ENCODE data around the gene PPDPF.
"Not testable (repeated sequence)": the region's sequence is repeated elsewhere in the genome, so short reads cannot be mapped to it uniquely, and the experiment has no call there.

The PPDPF gene

DNA sequence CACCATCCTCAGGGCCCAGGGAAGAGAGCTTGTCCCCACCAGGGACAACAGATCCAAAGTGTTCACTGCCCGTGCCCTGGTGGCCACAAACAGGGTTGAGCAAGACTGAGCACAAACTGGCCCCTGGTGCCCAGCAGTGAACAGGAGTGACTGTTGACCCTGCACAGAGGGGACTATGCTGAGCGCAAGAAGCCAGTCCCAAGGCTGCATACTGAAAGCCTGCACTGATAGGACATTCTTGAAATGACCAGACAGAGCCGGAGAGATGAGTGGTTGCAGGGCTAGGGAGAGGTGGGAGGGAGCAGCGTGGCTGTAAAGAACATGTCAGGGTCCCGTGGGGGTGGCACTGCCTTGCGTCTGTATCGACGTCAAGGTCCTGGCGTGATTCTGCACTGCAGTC is 30.5 kb downstream of the PPDPF start:
- DNase-seq (ENCODE audit: low spot score): no peak

DNA sequence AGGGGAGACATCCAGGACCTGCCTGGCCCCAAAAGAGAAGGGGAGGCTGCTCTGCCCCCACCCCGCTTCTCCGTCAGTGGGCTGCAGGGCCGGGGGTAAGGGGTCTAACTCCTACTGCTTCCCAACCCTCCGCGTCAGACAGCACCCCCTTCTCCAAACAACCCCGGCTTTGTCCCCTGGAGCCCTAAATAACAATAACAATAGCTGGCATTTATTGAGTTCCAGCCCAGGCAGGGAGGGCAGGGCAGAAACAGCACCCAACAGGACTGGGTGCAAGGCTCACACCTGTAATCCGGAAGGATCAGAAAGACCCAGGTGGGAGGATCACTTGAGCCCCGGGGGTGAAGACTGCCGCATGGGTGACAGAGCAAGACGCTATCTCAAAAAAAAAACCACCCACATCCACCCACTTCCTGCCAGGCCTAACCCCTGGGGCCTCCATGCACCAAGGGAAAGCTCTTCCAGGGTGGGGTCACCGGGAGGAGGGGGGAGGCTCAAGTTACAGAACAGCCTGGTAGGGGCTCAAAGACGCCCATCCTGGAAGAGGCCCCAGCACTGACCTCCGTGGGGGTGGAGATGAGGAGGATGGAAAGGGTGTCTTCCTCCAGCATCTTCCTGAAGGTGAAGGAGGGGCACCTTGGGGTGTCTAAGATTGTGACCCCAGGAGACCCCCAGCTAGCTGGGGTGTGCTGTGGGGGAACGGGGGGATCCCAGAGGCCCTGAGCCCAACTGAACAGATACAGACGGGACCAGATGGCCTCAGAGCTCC is 32.1 kb downstream of the PPDPF start:
- DNase-seq (ENCODE audit: low spot score): no peak

DNA sequence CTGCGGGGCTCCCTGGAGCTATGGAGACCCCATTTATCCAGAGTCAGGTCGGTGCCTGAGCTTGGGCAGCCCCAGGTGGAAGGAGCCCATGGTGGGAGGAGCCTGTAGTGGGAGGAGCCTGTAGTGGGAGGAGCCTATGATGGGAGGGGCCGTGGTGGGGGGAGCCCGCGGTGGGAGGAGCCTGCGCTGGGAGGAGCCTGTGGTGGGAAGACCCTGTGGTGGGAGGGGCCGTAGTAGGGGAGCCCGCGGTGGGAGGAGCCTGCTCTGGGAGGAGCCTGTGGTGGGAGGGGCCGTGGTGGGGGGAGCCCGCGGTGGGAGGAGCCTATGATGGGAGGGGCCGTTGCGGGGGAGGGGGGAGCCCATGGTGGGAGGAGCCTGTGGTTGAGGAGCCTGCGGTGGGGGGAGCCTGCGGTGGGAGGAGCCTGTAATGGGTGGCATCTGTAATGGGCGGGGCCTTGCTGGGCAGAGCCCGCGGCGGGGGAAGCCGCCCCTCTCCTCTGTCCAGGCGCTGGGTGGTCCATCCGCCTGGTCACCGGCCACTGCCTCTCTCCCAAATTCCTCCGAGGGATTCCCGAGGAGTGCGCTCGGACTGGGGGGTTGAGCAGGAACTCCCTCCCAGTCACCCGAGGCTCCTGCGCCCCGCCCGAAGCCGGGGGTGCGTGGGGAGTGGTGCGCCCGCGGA is 32.8 kb downstream of the PPDPF start:
- no peak for DNase-seq (ENCODE audit: low spot score)

DNA sequence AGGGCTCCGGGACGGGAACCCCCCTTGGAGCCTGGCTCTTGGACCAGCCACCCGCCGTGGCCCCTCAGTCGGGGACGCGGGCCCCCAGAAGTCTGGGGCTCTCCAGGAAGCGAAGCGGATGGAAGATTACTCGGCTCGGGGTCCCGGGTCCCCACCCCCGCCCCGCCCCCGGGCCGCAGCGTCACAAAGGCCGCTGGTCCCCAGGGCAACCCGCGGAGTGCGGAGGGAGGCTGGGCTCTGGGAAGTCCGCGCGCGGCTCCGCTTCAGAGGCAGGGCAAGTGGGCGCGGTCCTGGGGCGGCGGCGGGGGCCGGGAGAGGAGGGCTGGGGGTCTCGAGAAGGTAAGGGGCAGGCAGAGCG is 33.3 kb downstream of the PPDPF start, which contains the start of gene FNDC11:
Gene FNDC11, plus strand, starts transcription at position 227 of the 358 bp plus-strand sequence. CDS start 1,505 bp downstream, outside the sequence.
- DNase-seq (ENCODE audit: low spot score): no peak

DNA sequence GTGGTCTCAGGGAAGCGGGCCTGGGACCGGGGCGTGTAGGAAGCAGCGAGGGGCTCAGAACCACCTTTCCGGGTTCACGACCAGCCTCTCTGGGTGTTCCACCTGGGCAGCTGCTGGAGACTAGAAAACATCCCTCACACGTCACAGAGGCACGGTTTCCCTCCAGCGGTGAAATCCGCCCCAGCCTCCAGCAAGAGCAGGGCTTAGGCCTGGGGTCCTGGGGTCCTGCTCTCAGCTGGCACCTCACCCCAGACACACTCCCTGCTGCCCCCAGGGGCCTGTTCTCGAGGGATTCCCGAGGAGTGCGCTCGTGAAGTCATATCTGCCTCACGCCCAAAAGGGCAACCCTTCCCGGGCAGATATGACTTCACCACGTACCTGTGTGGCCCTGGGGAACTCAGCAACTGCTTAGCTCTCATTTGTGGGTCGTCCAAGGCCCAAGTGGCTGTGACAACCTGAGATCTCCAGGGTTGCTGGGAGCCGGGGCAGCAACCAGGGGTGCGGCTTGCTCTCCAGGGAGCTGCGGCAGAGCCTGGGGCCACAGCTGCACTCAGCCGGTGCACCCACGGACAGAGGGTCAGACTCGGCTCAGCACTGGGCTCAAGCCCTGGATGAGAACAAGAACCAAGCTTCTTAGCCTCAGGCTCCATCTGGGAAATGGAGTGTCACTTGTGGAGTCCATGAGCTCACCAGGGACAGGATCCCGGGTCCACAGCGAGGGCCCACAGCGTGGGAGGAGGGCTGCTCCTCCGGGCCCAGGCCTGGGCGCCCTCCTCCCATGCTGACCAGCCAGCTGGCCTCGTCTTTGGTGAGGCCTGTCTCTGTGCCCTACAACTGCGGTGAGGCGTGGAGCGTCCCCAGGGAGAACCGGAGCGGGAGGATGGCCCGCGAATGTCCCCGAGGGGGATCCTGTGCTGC is 34.1 kb downstream of the PPDPF start:
- DNase-seq (ENCODE audit: low spot score): no peak

DNA sequence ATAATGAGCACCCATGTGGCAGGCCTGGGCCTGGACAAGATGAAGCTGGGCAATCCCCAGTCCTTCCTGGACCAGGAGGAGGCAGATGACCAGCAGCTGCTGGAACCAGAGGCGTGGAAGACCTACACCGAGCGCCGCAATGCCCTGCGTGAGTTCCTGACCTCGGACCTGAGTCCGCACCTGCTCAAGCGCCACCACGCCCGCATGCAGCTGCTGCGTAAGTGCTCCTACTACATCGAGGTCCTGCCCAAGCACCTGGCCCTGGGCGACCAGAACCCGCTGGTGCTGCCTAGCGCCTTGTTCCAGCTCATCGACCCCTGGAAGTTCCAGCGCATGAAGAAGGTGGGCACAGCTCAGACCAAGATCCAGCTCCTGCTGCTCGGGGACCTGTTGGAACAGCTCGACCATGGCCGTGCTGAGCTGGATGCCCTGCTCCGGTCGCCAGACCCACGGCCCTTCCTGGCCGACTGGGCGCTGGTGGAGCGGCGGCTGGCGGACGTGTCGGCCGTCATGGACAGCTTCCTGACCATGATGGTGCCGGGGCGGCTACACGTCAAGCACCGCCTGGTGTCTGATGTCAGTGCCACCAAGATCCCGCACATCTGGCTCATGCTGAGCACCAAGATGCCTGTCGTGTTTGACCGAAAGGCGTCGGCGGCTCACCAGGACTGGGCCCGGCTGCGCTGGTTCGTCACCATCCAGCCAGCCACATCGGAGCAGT is 35.3 kb downstream of the PPDPF start:
- no peak for DNase-seq (ENCODE audit: low spot score)

DNA sequence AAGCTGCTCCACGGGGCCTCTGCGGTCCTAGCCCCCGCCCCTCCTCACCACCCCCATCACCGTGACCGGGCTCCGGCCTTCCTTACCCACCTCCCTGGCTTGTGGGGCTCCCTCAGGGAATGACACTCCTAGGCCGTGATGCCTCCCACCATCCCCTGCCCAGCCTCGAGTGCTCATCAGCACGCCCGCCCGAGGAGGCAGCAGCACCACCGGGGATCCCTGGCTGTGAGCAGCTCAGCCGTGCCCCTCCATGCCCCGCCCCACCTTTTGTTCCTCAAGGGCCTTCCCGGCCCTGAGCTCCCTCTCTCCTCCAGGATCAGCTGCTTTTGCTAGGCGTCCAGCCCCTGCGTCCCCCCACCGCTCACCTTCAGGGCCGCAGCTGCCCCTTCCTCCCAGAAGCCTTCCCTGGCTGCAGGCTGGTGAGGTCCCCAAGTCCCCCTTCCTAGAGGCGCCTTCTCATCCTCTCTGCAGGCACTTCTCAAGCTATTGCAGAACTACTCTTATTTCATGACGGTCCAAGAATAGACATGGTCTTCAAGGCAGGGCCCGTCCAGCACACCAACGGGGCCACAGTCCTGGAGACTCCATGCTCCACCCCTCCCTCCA is 36.4 kb downstream of the PPDPF start:
- DNase-seq (ENCODE audit: low spot score): no peak

DNA sequence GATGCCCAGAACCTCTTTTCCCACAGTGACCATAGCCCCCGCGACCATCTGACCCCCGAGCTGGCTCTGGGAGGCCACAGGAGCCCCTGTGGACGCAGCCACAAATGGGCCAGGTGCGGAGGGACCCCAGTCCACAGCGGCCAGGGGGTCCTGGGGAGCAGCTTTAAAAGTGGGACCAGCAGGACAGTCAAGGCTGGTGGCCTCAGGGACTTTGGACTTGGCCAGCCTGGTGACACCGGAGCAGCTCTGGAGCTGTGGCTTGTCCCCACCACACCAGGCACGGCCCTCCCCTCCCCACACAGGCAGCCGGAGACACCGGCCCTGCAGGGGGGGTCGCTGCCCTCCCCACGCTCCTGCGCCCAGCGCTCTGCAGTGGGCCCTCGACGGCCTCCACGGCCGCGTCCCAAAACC is 36.9 kb downstream of the PPDPF start:
- no peak for DNase-seq (ENCODE audit: low spot score)

DNA sequence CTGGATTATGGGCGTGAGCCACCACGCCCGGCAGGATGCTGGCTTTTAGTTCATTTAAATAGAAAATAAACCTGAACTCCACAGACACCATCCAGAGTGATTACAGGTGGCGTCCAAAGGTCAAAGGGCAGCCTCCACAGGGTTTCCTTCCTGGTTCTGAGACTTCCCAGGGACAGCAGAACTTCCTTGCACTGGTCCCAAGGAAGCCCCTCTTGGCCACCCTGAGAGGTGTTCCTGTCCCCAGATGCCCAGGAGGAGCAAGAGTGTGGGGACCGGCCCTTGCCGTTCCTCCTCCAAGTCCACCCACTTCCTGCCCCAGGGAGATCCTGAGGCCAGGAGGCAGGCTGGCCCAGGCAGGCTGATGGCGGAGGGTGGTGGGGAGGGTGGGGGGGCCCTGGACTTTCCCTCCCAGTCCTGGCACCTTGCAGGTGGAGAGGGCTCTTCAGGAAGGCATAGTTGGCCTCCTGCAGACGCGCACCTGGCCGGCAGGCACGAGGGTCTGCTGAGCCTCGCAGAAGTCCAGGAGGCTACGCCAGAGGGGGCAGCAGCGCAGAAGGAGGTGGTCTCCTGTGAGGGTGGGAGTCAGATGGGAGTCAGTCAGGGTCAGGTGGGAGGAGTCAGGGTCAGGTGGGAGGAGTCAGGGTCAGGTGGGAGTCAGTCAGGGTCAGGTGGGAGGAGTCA is 38.4 kb downstream of the PPDPF start:
- DNase-seq (ENCODE audit: low spot score): no peak

DNA sequence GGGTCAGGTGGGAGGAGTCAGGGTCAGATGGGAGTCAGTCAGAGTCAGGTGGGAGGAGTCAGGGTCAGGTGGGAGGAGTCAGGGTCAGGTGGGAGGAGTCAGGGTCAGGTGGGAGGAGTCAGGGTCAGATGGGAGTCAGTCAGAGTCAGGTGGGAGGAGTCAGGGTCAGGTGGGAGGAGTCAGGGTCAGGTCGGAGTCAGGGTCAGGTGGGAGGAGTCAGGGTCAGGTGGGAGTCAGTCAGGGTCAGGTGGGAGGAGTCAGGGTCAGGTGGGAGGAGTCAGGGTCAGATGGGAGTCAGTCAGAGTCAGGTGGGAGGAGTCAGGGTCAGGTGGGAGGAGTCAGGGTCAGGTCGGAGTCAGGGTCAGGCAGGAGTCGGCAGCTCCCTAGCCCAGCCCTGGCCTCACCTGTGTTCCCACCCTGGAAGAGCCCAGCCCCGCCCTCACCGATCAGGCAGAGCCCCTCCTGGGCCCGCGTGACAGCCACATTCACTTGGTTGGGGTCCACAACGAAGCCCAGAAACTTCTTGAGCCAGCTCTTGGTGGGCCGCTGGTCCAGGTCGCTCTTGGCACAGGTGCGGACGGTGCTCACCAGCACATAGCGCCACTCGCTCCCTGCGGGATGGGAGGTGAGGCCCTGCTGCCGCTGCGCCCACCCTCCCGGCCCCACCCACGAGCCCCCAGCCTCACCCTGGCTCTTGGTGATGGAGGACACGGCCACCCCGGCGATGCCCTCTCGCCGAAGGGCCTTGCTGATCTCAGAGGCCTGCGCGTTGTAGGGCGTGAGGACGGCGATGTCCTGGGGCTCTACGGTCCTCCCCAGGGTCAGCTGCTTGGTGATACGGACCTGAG is 39.1 kb downstream of the PPDPF start:
- not testable (repeated sequence) for DNase-seq (ENCODE audit: low spot score)

DNA sequence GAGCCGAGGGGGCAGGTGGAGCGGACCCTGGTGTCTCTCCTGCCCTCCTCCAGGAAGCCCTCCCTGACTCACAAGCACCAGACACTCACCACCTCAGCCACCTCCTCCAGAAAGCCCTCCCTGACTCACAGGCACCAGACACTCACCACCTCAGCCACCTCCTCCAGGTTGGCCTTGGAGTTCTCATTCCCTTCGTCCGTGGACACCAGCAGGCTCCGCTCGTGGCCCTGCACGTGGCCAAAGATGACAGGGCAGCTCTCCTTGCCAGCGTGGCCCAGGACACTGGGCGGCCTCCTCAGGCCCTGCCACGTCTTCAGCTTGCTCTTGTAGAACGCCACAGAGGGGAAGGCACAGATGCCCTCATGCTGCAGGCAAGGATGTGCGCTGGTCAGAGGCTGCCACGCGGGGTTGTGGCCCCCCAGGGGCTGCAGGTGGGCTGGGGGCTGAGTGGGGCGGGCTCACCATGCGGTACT is 39.8 kb downstream of the PPDPF start:
- DNase-seq (ENCODE audit: low spot score): no peak

DNA sequence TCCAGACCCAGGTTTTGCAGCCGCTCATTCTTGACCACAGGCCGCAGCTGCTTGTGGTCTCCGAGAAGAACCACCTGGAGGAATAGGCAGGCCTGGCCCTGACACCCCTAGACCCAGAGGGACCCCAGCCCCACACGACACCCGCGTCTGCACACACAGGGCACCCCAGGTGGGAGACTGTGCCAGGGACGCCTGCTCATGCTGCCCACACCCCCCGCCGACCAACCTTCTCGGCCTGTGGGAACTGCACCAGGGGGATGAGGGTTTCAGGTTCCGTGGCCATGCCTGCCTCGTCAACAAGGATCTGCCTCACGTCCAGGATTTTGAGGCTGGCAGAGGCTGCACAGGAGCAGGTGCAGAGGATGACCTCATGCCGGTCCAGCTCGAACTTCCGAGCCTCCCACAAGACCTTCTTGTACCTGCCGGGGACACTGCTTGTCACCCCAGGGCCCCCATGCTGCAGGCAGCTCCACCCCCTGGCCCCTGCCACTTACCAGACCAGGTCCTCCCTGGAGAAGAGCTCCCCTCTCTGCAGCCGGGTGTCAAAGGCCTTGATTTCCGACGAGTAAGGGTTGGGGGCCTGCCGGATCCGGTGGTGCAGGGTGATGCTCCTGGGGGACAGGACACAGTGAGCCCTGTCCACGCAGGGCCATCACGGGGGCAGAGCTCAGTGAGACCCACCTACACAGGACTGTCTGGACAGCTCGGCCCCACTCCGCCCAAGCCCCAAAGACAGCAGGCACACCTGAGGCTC is 40.5 kb downstream of the PPDPF start:
- DNase-seq (ENCODE audit: low spot score): no peak

DNA sequence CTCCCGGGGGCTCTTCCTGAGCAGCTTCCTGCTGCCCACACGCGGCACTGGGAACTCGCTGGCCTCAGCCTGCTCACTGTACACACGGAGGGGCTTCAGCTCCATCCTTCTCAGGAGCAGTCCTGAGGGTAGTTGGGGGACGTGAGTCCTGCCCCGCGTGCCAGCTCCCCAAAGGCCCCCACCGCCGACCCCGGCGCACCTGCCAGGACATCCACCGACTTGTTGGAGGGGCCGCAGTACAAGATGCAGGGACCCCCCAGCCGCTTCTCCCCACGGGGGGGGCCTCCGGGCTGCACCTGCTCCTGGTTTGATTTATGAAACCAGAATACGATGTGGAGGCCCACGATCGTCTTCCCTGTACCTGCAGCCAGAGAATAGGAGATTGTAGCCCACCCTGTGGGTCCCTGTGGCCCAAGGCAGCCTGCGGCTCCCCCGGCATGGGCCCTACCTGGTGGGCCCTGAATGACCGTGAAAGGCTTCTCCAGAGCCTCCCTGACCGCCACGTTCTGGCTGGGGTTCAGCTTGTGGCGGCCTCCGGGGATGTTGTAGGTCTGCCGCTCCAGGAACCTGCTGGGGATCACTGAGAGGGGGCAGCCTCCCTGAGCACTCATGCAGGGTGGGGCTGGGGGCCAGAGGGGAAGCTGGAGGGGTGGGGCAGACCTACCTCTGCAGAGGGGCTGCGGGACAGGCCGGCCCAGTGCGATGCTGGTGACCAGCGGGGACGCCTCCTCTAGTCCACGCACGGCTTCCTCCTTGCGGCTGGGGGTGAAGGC is 41.2 kb downstream of the PPDPF start:
- no peak for DNase-seq (ENCODE audit: low spot score)

DNA sequence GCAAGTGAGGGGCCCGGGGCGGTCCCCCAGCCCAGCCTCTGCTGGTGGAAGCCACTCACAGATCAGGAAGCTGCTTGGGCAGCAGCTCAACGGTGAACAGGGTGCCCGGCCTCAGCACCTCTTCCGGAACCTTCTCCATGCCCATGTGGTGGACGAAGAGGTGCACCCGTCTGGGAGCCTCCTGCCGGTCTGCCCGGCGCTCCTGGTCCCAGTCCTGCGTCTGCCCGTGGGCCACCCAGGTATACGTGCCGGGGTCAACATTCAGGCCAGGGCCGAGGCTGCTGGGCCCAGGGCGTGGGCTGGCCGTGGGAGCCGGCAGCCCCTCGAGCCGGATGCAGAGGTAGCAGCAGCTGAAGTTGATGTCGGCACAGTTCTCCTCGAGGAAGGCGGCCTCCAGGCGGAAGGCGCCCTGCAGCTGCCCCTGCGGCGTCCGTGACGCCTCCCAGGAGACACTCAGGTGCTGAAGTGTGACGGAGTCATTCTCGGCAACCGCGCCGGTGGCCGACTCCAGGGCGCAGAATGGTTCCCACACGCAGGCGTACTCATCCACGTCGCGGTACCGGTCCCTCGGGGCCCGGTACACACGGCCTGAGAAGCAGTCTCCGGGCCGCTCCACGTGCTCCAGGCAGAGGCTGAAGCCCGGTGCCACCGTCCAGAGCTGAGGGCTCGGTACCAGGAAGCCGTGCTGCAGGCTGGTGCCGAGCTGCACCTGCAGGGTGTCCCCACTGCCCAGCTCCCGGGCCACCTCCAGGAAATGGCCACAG is 42.1 kb downstream of the PPDPF start:
- no peak for DNase-seq (ENCODE audit: low spot score)

DNA sequence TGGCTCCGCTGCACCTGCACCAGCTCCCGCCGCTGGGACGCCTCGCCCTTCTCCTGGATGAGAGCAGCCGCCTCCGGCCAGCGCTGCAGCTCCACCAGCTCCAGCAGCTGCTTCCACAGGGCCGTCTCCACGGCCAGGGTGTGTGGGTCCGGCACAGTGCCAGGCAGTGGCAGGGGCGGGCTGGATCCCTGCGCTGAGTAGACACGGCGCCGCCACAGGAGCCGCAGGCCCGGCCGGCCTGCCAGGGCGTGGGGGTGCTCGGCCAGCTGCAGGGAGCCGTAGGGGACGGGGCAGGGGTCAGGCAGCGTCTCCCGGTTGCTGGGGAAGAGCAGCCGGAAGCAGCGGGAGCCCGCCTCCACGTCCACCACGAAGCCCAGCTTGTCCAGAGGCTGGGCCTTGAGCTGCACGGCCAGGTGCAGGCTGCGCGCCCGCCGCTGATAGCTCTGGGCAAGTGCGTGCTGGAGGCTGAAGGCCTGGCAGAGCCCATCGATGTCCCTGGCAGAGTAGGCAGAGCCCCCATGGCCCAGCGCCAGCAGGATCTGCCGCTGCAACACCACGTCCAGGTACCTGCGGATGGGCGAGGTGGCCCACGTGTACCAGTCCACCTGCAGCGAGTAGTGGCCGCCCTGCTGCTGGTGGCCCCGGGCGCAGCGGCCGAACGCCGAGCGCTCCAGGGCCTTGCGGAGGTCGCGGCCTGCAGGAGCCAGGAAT is 42.8 kb downstream of the PPDPF start:
- DNase-seq (ENCODE audit: low spot score): no peak

DNA sequence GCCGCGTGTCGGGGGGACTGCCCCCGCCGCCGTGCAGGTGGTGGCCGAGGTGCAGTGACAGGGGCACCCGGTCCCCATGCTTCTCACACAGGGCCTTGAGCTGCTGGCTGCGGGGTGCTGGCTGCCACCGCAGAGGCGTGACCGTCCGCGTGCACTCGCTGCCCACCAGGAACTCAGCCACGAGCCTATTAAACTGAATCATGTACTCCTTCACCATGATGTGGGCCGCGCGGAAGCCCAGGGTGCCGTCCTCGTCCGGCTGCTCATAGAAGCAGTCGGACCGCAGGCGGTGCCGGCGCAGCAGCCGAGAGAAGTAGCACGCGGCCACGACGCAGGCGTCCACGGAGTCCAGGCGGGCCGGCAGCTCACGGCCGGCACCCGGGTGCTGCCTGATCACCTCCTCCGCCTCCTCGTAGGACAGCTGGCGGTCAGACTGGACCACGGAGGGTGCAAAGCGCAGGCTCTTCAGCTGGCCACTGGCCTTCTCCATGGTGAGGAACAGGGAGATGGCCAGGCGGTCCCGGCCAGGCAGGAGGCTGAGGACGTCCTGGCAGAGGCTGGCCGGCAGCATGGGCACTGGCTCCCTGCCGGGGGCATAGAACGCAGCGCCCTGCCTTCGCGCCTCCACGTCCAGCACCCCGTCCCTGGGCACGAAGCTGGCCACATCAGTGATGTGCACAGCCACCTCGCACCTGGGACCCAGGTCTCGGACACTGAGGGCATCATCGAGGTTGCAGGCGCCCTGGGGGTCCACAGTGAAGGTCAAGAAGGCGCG is 43.7 kb downstream of the PPDPF start:
- no peak for DNase-seq (ENCODE audit: low spot score)
